Measurements from ENCODE around the gene JUN. TPM values are rescaled to one million over a fixed set of nuclear protein-coding genes. Genes with fewer than 3 reads are reported as not detected.
A peak's percentile ranks its signal among the peaks of the same experiment; 100 is the strongest.

The JUN gene
- 59.1 TPM for polyA plus RNA-seq (2013, experiment 1 of 2; ENCODE audit: insufficient read length)
- 63.2 TPM for polyA plus RNA-seq (2013, experiment 2 of 2; ENCODE audit: insufficient read length)

GRCh38 chr1:58783993-58784757, at the start of gene JUN:
JUN (minus strand) TSS chr1:58784047; CDS start chr1:58783070, 977 bp downstream.
- peak; percentile 100 for DNase-seq

GRCh38 chr1:58833166-58833565, 49.3 kb upstream of the JUN start:
- DNase-seq: no peak

GRCh38 chr1:58830291-58830690, 46.4 kb upstream of the JUN start:
- peak; percentile 38 for DNase-seq

- DNase-seq: peak; percentile 82
These were observed 46.0 kb upstream of the JUN start for GRCh38 chr1:58829866-58830265.

- no peak for DNase-seq
These were observed 43.5 kb upstream of the JUN start for GRCh38 chr1:58827298-58827697.

- DNase-seq: no peak
These were observed 41.0 kb upstream of the JUN start for GRCh38 chr1:58824753-58825389.

GRCh38 chr1:58823481-58824010, 39.7 kb upstream of the JUN start:
- peak; percentile 85 for DNase-seq

- DNase-seq: no peak
These were observed 37.5 kb upstream of the JUN start for GRCh38 chr1:58821309-58821708.

- DNase-seq: no peak
These were observed 35.1 kb upstream of the JUN start for GRCh38 chr1:58818976-58819375.

- DNase-seq: peak; percentile 98
These were observed 34.2 kb upstream of the JUN start for GRCh38 chr1:58818075-58818474.

- peak; percentile 29 for DNase-seq
These were observed 32.9 kb upstream of the JUN start for GRCh38 chr1:58816747-58817221.

- DNase-seq: peak; percentile 94
These were observed 32.4 kb upstream of the JUN start for GRCh38 chr1:58816072-58816746.

- peak; percentile 23 for DNase-seq
These were observed 31.8 kb upstream of the JUN start for GRCh38 chr1:58815686-58816071.

- peak; percentile 93 for DNase-seq
These were observed 31.3 kb upstream of the JUN start for GRCh38 chr1:58815069-58815685.

- no peak for DNase-seq
These were observed 30.6 kb upstream of the JUN start for GRCh38 chr1:58814251-58815068.

GRCh38 chr1:58813801-58814200, 30.0 kb upstream of the JUN start:
- no peak for DNase-seq

- DNase-seq: no peak
These were observed 29.5 kb upstream of the JUN start for GRCh38 chr1:58813361-58813760.

GRCh38 chr1:58812926-58813325, 29.1 kb upstream of the JUN start:
- DNase-seq: no peak

GRCh38 chr1:58812468-58812867, 28.6 kb upstream of the JUN start:
- DNase-seq: no peak

GRCh38 chr1:58811303-58811702, 27.5 kb upstream of the JUN start:
- DNase-seq: no peak

- peak; percentile 89 for DNase-seq
These were observed 25.6 kb upstream of the JUN start for GRCh38 chr1:58809325-58810010.

All from fibroblast of skin of abdomen (primary cell).